GM18499 (cell line): ENCODE data around the gene CPT1C.
"Not testable (repeated sequence)": the region's sequence is repeated elsewhere in the genome, so short reads cannot be mapped to it uniquely, and the experiment has no call there.

Experiments used
- ATAC-seq: cut with Tn5 transposase; IDR thresholded peaks from one replicate; pipeline ENCODE4 v1.9.1; 2021; ENCODE audit warnings: moderate number of reproducible peaks; ENCODE audit not compliant: insufficient read depth, unreplicated experiment

CPT1C gene

GRCh38 chr19:49696865-49697264 is 5.9 kb downstream of the CPT1C start:
- no peak for ATAC-seq

GRCh38 chr19:49699364-49699763 is 8.4 kb downstream of the CPT1C start:
- no peak for ATAC-seq

- ATAC-seq: no peak
Measured at GRCh38 chr19:49700563-49700962, 9.6 kb downstream of the CPT1C start.

- ATAC-seq: no peak
Measured at GRCh38 chr19:49701271-49701786, 10.4 kb downstream of the CPT1C start.

GRCh38 chr19:49704888-49705642 is 14.1 kb downstream of the CPT1C start:
- ATAC-seq: no peak

GRCh38 chr19:49705919-49706318 is 15.0 kb downstream of the CPT1C start:
- ATAC-seq: no peak

GRCh38 chr19:49710372-49710951 is 19.5 kb downstream of the CPT1C start:
- no peak for ATAC-seq

GRCh38 chr19:49712397-49712859 is 21.5 kb downstream of the CPT1C start:
- ATAC-seq: no peak

- ATAC-seq: no peak
Measured at GRCh38 chr19:49713236-49713845, 22.4 kb downstream of the CPT1C start.

GRCh38 chr19:49716154-49716553 is 25.2 kb downstream of the CPT1C start:
- ATAC-seq: no peak

- ATAC-seq: no peak
Measured at GRCh38 chr19:49718511-49718910, 27.6 kb downstream of the CPT1C start.

- ATAC-seq: no peak
Measured at GRCh38 chr19:49718991-49719390, 28.1 kb downstream of the CPT1C start.

GRCh38 chr19:49719420-49719819 is 28.5 kb downstream of the CPT1C start:
- ATAC-seq: not testable (repeated sequence)

GRCh38 chr19:49727217-49728030 is 36.5 kb downstream of the CPT1C start:
- ATAC-seq: no peak

- ATAC-seq: no peak
Measured at GRCh38 chr19:49730166-49730565, 39.2 kb downstream of the CPT1C start.

- no peak for ATAC-seq
Measured at GRCh38 chr19:49738268-49738667, 47.4 kb downstream of the CPT1C start.

GRCh38 chr19:49739098-49739497 is 48.2 kb downstream of the CPT1C start:
- no peak for ATAC-seq

GRCh38 chr19:49739933-49740332 is 49.0 kb downstream of the CPT1C start:
- no peak for ATAC-seq

GRCh38 chr19:49741210-49741844 is 50.4 kb downstream of the CPT1C start:
- ATAC-seq: no peak

- ATAC-seq: no peak
Measured at GRCh38 chr19:49744946-49745381, 54.0 kb downstream of the CPT1C start.
